ENCODE results near the gene PCAT6. TPM values are rescaled to one million over a fixed set of nuclear protein-coding genes. Genes with fewer than 3 reads are reported as not detected.
"Not testable (repeated sequence)": the region's sequence is repeated elsewhere in the genome, so short reads cannot be mapped to it uniquely, and the experiment has no call there.

Gene PCAT6
- polyA plus RNA-seq, 3 donors from 2014 or later = 0.73 TPM; not detected in 2

DNA sequence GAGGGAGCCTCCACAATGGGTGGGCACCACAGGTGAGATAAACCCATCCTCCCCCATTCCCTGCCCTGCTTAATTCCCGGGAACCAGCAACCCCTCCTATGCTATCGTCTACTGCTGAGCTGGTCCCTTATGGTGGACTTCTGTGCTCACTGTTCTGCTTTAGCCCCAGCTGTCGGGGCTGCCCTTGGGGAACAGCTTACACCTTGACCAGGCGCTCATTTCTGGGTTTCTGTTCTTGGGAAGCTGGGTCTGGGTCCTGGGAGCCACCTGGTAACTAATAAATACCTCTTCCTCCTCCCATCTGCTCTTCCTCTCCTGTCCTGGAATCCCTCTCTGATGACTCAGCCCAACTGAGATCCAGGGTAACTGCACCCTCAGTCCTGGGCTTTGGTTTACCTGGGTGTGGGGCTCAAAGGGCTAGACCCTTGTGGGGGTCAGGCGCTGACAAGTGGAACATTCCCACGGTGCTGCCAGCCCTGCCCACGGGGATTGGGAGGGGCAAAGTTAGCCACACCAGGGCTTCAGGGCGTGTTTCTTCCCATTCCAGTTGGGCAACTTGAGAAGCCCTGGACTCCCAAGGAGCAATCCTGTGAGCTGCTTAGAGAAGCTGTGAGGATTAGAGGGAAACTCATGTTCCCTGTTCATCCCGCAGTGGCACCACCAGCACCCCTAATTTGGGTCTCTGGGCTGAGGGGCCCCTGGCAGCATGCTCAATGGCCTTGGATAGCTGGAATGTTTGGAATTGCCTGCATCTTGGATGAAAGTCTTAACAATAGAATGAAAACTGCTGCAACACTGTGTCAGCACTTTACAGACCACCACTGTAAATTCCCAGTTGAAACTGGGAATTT lies 1.6 kb downstream of the PCAT6 start:
- Mint-ChIP-seq H3K27me3 (ENCODE audit: low read depth in 3 of 3) (peaks cover 2 to 15% (median 15%) of the 10 kb centered on the region in 3 donors), H3K4me3 (peak overlapping the region; percentile 88 to 98 (median 96)), H3K27ac (peak overlapping the region in 1 of 6 donors; percentile 21), H3K4me1 (peaks cover 27 to 37% of the 10 kb centered on the region in 2 donors), H3K36me3 (no peaks in the 10 kb centered on the region), H3K9me3 (no peaks in the 10 kb centered on the region)
- DNase-seq = no peak

DNA sequence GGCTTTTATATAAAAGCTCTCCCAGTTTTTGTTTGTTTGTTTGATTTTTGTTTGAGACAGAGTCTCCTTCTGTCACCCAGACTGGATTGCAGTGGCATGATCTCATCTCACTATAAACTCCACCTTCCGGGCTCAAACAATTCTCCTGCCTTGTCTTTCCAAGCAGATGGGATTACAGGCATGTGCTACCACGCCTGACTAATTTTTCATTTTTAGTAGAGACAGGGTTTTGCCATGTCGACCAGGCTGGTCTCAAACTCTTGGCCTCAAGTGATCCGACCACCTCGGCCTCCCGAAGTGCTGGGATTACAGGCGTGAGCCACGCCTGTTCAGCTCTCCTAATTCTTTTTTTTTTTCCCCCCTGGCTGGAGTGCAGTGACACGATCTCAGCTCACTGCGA lies 4.4 kb downstream of the PCAT6 start:
- peaks cover 13 to 18% of the 10 kb centered on the region in 2 donors for H3K4me1 Mint-ChIP-seq
- no peaks in the 10 kb centered on the region for H3K36me3 Mint-ChIP-seq
- no peak for DNase-seq
- no peak overlapping the region for H3K4me3 Mint-ChIP-seq
- H3K9me3 Mint-ChIP-seq = no peaks in the 10 kb centered on the region
- peaks cover 7 to 12% (median 8%) of the 10 kb centered on the region in 3 donors for H3K27me3 Mint-ChIP-seq (ENCODE audit: low read depth in 3 of 3)
- H3K27ac Mint-ChIP-seq = no peak overlapping the region

DNA sequence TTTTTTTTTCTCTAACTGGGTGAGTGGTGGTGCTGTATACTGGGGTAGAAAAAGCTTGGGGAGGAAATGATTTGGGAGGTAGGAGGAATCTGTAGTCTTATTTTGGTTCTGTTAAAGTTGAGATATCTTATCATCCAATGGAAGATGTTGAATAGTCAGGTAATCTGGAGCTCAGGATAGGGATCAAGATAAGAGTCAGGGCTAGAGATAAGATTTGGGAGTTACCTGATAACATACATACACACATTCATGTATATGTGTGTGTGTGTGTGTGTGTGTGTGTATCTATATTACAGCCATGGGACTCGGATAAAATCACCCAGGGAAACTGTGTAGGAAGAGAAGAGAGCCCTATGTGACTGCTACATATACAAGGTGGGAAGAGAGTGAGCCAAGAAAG lies 8.1 kb downstream of the PCAT6 start:
- H3K27me3 Mint-ChIP-seq (ENCODE audit: low read depth in 3 of 3) = peaks cover 0 to 7% (median 6%) of the 10 kb centered on the region in 3 donors
- no peak overlapping the region for H3K4me3 Mint-ChIP-seq
- DNase-seq = no peak
- H3K27ac Mint-ChIP-seq = no peak overlapping the region
- no peaks in the 10 kb centered on the region for H3K36me3 Mint-ChIP-seq
- H3K9me3 Mint-ChIP-seq = no peaks in the 10 kb centered on the region
- no peaks in the 10 kb centered on the region for H3K4me1 Mint-ChIP-seq

DNA sequence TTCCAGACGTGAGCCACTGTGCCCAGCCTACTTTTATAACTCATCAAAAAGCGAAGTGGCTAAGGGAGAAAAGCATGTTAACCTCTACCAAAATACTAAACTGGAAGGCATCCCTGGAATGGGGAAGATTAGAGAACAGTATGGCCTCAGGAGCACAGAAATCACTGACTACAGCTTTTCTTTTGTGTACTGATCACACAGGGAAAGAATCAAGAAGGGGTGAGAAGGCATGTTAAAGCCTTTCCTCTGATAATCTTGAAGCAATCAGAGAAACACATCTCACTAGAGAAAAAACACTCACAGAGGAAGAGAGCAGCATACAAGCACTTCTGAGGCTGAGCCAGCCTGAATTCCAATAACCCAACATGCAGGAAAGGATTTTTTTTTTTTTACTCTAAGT lies 10.7 kb downstream of the PCAT6 start:
- no peaks in the 10 kb centered on the region for H3K9me3 Mint-ChIP-seq
- no peak overlapping the region for H3K27ac Mint-ChIP-seq
- H3K36me3 Mint-ChIP-seq = no peaks in the 10 kb centered on the region
- no peak overlapping the region for H3K4me3 Mint-ChIP-seq
- no peaks in the 10 kb centered on the region for H3K4me1 Mint-ChIP-seq
- no peak for DNase-seq
- H3K27me3 Mint-ChIP-seq (ENCODE audit: low read depth in 3 of 3) = peaks cover 0 to 7% (median 2%) of the 10 kb centered on the region in 3 donors

DNA sequence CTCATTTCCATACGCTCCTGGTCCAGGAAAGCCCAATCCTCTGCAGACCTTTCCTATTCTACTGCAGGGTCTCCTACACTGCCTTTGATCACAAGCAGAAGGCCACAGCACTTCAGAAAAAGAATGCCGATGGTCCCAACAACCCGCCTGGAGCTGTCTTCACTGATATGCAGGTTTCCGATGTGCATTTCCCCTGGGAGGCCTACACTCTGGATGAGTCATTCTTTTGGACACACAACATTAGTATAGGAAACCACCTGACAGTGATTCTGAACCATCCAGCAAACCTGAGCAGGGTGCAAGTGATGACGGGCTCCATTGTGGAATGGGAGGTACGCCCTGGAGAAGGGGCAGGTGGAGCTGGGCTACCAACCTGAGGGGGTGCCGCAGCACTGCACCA lies 15.0 kb downstream of the PCAT6 start:
- H3K27me3 Mint-ChIP-seq (ENCODE audit: low read depth in 3 of 3) = peaks cover 0 to 5% (median 0%) of the 10 kb centered on the region in 3 donors
- DNase-seq = no peak
- no peaks in the 10 kb centered on the region for H3K4me1 Mint-ChIP-seq
- H3K27ac Mint-ChIP-seq = no peak overlapping the region
- H3K4me3 Mint-ChIP-seq = no peak overlapping the region
- no peaks in the 10 kb centered on the region for H3K36me3 Mint-ChIP-seq
- H3K9me3 Mint-ChIP-seq = no peaks in the 10 kb centered on the region

DNA sequence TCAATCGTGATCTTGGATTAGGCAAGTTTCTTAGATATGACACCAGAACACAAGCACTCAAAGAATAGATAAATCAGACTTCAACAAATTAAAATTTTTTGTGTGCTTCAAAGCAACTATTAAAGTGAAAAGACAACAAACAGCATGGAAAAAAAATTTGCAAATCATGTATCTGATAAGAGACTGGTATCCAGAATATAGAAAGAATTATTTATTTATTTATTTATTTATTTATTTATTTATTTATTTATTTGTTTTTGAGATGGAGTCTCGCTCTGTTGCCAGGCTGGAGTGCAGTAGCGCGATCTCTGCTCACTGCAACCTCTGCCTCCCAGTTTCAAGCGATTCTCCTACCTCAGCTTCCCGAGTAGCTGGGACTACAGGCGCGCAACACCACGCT lies 18.5 kb downstream of the PCAT6 start:
- not testable (repeated sequence) for H3K4me3 Mint-ChIP-seq; DNase-seq; H3K27ac Mint-ChIP-seq; H3K36me3 Mint-ChIP-seq; H3K4me1 Mint-ChIP-seq; H3K27me3 Mint-ChIP-seq (ENCODE audit: low read depth in 3 of 3); H3K9me3 Mint-ChIP-seq

DNA sequence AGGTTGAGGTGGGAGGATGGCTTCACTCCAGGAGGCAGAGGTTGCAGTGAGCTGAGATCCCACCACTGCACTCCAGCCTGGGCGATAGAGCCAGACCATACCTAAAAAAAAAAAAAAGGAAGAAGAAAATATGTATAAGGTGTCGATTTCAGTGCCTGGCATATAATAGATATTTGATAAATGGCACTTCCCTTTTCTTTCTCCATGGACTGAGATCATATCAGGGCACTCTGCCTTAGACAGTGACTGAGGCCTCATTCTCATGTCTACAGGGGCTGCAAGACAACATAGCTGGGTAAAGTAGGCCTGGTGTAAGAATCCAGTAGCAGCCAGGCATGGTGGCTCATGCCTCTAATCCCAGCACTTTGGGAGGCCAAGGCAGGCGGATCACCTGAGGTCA lies 21.2 kb downstream of the PCAT6 start:
- H3K9me3 Mint-ChIP-seq = no peaks in the 10 kb centered on the region

DNA sequence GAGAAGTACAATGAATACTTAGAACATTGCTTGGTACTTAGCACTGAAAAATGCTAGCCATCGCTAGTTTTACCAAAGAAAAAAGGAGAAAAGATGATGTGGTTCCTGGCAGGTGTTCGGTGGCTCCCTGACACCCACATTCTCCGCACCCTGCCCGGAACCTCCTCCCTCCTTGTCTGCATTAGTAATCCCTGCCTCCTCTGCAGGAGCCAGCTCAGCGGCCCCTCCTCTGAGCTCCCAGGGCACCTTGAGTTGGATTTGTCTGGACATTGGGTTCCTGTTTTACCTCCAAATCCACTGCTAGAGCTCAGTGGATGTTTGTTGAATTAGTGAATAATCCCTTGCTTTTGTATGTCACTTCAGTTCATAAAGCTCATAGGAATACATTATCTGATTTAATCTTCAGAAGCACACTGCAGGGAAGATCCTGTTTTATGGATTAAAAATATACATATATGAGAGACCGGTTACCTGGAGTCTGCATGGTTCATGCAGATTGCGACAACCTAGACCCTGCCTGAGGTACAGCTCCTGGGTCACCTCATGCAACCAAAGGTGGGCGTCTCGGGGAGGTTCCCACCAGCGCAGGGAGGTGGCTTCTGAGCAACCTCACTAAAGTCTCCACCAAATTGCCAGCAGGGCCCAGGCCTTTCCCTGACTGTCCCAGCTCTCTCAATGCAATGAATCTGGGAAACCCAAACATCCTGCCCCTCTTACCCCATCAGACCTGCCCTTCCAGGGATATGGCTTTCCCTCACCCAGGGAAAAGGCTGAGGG lies 24.2 kb downstream of the PCAT6 start:
- Mint-ChIP-seq H3K9me3 (no peaks in the 10 kb centered on the region), H3K4me3 (peak overlapping the region in 3 of 5 donors; percentile 9 to 27 (median 18)), H3K36me3 (no peaks in the 10 kb centered on the region), H3K27ac (peak overlapping the region in 4 of 6 donors; percentile 7 to 62 (median 46)), H3K4me1 (peaks cover 33 to 36% of the 10 kb centered on the region in 2 donors), H3K27me3 (ENCODE audit: low read depth in 3 of 3) (peaks cover 0 to 4% (median 1%) of the 10 kb centered on the region in 3 donors)
- DNase-seq = no peak

More for the DNA sequence above, 21.2 kb downstream of the PCAT6 start:
- H3K36me3 Mint-ChIP-seq = no peaks in the 10 kb centered on the region
- H3K4me1 Mint-ChIP-seq = peaks cover 21 to 23% of the 10 kb centered on the region in 2 donors
- DNase-seq = no peak
- no peak overlapping the region for H3K27ac Mint-ChIP-seq
- peaks cover 0 to 9% (median 1%) of the 10 kb centered on the region in 3 donors for H3K27me3 Mint-ChIP-seq (ENCODE audit: low read depth in 3 of 3)
- H3K4me3 Mint-ChIP-seq = no peak overlapping the region

DNA sequence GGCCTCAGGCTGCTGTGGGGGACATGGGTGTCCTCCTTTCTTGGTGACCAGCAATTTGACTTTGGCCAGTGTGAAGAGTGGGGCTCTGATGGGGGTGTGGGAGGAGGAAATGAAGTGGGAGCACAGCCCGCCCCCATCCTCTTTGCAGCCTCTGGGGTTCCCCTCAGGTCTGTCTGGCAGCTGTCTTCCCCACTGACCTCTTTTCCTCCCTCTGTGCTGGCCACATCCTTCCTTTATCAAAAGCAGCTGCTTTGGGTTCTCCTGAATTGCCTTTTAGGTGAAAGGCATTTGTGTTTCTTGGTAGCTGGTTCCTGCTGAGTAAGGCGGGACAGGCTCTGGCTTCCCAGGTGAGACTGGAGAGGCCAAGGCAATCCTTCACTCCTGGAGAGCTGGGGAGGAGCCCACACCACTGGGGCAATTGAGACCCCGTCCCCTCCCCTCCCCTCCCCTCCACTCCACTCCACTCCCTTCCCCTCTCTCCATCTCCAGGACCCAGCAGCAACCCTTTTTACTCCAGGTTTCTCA lies 24.9 kb downstream of the PCAT6 start:
- H3K9me3 Mint-ChIP-seq = no peaks in the 10 kb centered on the region
- DNase-seq = peak; percentile 36 to 58 (median 41)
- peak overlapping the region in 3 of 6 donors; percentile 40 to 62 (median 46) for H3K27ac Mint-ChIP-seq
- peak overlapping the region in 4 of 5 donors; percentile 18 to 47 (median 36) for H3K4me3 Mint-ChIP-seq
- peaks cover 33 to 36% of the 10 kb centered on the region in 2 donors for H3K4me1 Mint-ChIP-seq
- peaks cover 0 to 4% (median 1%) of the 10 kb centered on the region in 3 donors for H3K27me3 Mint-ChIP-seq (ENCODE audit: low read depth in 3 of 3)
- H3K36me3 Mint-ChIP-seq = no peaks in the 10 kb centered on the region

DNA sequence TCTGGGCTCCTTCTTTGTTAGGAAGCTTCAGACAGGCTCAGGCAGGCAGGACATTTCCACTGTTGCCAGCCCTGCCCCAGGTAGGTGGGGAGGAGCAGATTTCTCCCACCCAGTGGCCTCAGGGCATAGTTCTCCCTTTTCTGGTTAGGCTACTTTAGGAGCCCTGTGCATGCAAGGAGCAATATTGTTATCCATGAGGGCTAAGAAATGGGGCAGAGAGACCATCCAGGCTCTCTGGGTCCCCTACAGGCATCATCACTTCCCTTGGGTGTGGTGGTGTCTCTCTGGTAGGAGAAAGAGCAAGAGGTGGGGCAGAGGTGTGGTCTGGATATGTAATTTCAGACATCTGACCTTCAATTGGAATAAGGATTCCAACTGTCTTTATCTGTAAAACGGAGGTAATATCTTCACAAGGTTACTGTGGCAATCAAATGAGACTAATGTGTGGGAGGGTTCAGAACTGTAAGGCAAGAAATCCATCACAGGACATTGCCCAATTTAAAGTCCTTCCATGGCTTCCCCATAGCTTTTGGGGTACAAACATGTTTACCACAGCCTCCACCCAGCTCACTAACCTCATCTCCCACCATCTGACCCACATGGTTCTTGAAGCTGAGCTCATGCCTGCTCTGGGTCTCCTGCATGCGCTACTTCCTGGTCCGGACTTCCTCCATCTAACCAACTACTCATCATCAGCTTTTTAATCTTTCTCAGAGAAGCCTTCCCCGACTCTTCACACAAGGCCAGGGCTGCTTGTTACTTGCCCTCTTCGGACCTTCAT lies 26.1 kb downstream of the PCAT6 start:
- H3K4me3 Mint-ChIP-seq = peak overlapping the region; percentile 29 to 72 (median 53)

DNA sequence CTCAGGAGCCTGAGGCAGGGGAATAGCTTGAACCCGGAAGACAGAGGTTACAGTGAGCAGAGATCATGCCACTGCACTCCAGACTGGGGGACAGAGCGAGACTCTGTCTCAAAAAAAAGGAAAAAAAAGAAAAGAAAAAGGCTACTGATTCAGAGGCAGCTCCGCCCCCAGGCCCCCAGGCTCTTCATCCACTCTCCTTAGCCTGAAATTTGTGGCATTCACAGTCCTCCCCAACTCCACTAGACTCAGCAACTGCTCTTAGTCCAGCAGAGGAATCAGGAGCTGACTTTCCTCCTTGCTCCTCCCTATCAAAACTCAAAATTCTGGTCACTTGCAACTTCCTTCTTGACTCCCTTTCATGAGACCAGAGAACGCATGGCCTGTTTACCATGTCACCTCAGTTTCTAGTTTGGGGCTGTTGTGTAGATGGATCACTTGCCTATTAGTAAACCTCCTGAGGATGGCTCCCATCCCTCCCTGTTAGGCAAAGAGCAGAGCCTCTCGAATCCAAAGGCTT lies 27.1 kb downstream of the PCAT6 start:
- H3K4me1 Mint-ChIP-seq = peaks cover 33 to 36% of the 10 kb centered on the region in 2 donors
- peak overlapping the region in 3 of 5 donors; percentile 6 to 30 (median 10) for H3K4me3 Mint-ChIP-seq
- no peak overlapping the region for H3K27ac Mint-ChIP-seq

More for the DNA sequence above, 26.1 kb downstream of the PCAT6 start:
- Mint-ChIP-seq H3K4me1 (peaks cover 33 to 36% of the 10 kb centered on the region in 2 donors), H3K36me3 (no peaks in the 10 kb centered on the region), H3K27me3 (ENCODE audit: low read depth in 3 of 3) (peaks cover 0 to 5% (median 0%) of the 10 kb centered on the region in 3 donors), H3K27ac (peak overlapping the region in 4 of 6 donors; percentile 4 to 36 (median 26)), H3K9me3 (no peaks in the 10 kb centered on the region)
- peak in 2 of 3 donors; percentile 19 to 23 for DNase-seq

DNA sequence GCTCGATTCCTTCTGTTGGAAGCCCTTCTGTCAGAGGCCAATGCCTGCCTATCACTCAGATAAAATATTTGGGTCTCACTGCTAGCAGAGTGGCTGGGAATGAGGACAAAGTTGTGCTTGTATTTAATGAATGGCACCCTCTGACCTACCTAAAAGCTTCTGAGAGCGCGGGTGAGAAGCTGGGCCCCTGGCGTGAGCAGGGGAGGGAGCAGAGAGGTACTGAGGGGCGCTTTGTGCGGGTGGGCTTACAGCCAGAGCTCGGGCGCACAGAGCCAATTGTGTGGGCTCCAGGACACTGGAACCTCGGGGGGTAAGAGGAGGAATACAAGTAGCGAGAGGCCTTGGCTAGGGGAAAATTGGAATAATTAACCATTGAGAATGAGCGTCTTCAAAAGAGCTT lies 32.3 kb downstream of the PCAT6 start:
- Mint-ChIP-seq H3K4me3 (no peak overlapping the region), H3K27ac (no peak overlapping the region), H3K9me3 (no peaks in the 10 kb centered on the region), H3K4me1 (peaks cover 1 to 3% of the 10 kb centered on the region in 2 donors), H3K27me3 (ENCODE audit: low read depth in 3 of 3) (peaks cover 0 to 4% (median 1%) of the 10 kb centered on the region in 3 donors), H3K36me3 (no peaks in the 10 kb centered on the region)
- DNase-seq = no peak

More for the DNA sequence above, 27.1 kb downstream of the PCAT6 start:
- Mint-ChIP-seq H3K9me3 (no peaks in the 10 kb centered on the region), H3K36me3 (no peaks in the 10 kb centered on the region), H3K27me3 (ENCODE audit: low read depth in 3 of 3) (peaks cover 0 to 5% (median 0%) of the 10 kb centered on the region in 3 donors)
- DNase-seq = no peak

DNA sequence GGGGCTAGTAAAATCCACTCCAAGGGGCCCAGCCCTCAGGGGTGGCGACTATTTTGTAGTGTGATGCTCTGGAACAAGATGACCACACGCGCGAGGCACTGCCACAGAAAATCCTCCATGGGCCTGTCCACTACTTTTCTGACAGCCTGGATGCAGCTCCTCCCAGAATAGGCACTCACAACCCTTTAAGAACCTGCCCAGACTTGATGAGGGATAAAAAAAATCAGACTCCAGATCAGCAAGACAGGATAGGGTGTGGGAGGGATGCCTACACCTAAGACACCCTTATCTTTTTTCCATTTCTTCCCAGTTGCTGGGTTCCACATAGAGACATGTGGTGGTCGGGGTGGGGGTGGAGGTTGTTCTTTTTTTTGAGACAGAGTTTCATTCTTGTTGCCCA lies 33.5 kb downstream of the PCAT6 start:
- Mint-ChIP-seq H3K36me3 (no peaks in the 10 kb centered on the region), H3K27ac (no peak overlapping the region), H3K9me3 (no peaks in the 10 kb centered on the region), H3K4me3 (no peak overlapping the region), H3K4me1 (no peaks in the 10 kb centered on the region), H3K27me3 (ENCODE audit: low read depth in 3 of 3) (peaks cover 0 to 4% (median 1%) of the 10 kb centered on the region in 3 donors)
- no peak for DNase-seq

Data from immature natural killer cell (primary cell).